PC-3 (cell line): ENCODE results near the gene SRGAP1.

Source experiments
- CTCF ChIP-seq: fragments of 300-600 bp; sonication (generic); conservative IDR thresholded peaks from 2 replicates; pipeline ENCODE4 v1.5.1; 2017; ENCODE audit warnings: antibody characterized with exemption, low read depth, mild to moderate bottlenecking, low read length
- EZH2 ChIP-seq: fragments of 300-600 bp; sonication (generic); IDR thresholded peaks from one replicate; pipeline ENCODE4 v1.6.1; 2017; ENCODE audit warnings: antibody characterized with exemption, mild to moderate bottlenecking, low read length; ENCODE audit not compliant: unreplicated experiment

- no peak for TF ChIP-seq CTCF
- no peak for TF ChIP-seq EZH2
These were observed 240.7 kb downstream of the SRGAP1 start for GRCh38 chr12:64085154-64085553.
